NCI-H748 (cell line): Measurements from ENCODE around the gene PLA2G4B.

ENCODE experiments used
- DNase-seq: peaks from one replicate; lab custom pipeline; 2025; ENCODE audit not compliant: unreplicated experiment; lab: John Stamatoyannopoulos, UW

The PLA2G4B gene

GRCh38 chr15:41885841-41886240 is 47.2 kb downstream of the PLA2G4B start:
- DNase-seq = no peak

GRCh38 chr15:41886741-41887140 is 48.1 kb downstream of the PLA2G4B start:
- no peak for DNase-seq

- DNase-seq = no peak
Observed at GRCh38 chr15:41887161-41887560, 48.5 kb downstream of the PLA2G4B start.

GRCh38 chr15:41887893-41888292 is 49.2 kb downstream of the PLA2G4B start:
- no peak for DNase-seq

- no peak for DNase-seq
Observed at GRCh38 chr15:41888662-41889253, 50.1 kb downstream of the PLA2G4B start.

DNA sequence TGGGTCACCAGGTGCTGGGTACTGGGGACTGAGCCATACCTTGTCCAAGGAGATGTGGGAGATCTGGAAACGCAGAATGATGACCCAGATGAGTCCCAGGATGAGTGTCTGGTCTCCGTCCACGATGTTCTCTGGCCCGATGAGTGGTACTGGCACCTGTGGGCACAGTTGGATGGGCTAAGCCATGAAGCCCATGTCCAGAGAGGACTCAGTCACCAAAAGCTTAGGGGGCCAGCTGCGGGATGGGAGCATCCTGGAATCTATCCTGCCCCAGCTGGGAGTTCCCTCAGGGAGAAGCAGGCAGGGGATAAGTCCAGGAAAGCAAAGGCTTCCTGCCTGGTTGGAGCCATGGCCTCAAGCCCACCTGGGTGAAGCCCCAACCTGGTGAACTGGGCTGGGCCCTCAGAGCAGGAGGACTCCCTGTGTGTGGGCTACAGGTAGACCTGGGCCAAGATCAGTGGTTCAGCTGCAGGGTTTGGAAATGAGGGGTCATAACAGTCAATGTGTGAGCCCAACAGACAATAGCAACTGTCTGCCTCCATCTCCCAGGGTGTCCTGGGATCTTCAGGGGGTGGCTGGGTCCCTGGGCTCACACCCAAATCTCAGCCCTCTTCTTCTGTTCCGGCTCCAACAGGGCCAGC is 51.5 kb downstream of the PLA2G4B start:
- no peak for DNase-seq

DNA sequence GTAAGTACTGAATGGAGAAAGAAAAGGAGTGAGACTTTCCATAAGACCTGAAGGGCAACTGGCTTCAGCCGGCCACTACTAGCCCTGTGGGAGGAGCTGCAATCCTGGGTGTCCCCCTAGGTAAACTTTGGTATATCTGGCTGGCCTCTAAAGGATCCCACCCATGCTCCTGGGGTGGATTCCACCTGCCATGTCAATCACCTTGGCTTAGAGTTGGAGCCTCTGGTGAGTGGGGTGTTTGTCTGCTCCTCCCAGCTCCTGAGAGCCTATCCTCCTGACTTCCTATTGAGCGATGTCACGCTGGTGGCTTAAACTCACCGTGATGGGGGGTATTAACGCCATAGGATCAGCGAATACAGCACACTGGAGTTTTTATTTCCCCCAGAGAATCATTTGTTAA is 52.6 kb downstream of the PLA2G4B start:
- no peak for DNase-seq

DNA sequence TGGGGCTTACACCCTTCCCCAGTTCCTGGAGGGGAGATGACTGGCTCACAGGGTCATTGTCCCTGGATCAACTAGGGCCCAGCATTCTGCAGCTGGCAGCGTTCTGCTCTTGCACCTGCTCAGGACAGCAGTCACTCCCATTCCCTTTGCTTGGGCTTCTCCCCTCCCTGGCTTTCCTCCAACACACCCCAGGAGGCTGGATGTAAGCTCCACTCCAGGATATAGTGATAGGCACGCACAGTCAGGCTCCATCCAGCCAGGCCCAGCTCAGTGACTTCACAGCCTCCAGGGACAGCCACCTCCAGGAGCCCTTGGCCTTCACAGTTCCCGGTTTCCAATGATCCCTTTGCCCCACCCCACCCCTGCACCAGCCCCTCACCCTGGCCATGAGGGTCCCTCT is 53.3 kb downstream of the PLA2G4B start:
- DNase-seq = peak; percentile 77

DNA sequence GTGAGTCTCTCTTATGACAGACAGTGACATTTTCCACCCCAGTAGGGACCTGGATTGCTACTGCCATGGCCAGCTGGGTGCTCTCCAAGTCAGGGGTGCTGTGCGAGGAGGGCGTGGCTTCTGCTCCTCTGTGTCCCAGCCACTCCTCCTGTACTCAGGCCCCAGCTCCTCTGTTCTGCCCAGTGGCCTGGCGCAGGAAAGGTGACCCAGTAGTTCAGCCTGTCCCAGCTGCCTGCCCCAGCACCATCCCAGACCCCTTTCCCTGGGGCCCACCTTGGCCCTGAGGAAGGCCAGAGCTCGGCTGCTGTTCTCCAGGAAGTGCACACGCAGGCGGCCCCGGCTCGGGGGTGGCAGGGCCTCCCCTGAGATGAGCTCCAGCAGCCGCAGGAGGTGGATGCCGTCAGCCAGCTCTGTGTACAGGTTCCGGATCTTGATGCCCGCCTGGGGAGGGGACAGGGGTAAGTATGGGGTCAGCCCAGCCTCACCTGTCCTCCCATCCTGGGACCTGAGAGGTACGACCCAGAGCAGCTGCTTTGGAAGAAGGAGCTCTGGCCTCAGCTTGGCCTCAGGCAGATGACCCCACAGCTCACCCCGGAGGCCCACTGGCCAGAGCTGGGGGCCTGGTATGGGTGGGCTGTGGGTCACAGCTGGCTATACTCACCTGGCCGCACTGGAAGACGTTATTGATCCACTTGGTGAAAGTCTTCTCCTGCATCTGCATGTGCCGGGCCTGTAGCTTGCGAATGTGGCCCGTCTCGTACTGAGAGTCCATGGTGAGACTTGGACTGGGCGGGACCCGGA is 54.2 kb downstream of the PLA2G4B start:
- no peak for DNase-seq

DNA sequence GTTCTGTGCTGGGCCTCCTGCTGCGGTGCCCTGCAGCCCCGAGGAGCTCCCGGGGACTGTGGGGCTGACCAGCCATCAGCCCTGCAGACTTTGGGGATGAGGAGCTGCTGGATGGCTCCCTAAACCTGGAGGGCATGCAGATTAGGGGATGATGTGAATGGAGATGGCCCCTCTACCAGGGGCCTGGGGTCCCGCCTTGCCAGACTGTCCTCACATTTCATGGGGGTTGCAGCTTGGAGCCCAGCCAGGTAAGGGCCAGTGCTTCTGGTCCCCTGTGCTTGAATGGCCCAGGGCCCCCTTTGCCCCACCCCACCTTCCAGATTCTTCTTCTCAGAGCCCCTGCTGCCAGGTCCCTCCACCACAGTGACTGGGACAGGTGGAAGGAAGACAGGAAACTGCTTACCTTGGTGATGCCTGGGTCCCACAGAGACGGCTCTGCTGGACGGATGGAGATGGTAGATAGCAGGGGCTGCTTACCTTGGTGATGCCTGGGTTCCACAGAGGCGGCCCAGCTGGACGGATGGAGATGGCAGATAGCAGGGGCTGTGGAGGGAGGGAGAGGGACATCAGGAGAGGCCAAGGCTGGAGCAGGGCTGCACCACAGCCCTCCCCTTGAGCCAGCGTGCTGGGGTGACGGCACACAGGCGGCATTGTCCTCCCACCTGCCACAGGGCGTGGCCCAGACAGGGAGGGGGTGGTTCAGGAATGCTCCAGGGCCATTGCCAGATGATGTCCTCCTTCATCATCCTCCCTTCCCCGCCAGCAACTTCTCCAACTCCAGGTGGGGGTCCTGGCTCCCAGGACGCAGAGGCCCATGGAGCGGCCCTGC is 55.0 kb downstream of the PLA2G4B start, which contains the start of gene SPTBN5:
Gene SPTBN5, minus strand, starts transcription at position 632 of the 829 bp plus-strand sequence. Its CDS starts 556 bp downstream, at position 76.
- peak; percentile 11 for DNase-seq

DNA sequence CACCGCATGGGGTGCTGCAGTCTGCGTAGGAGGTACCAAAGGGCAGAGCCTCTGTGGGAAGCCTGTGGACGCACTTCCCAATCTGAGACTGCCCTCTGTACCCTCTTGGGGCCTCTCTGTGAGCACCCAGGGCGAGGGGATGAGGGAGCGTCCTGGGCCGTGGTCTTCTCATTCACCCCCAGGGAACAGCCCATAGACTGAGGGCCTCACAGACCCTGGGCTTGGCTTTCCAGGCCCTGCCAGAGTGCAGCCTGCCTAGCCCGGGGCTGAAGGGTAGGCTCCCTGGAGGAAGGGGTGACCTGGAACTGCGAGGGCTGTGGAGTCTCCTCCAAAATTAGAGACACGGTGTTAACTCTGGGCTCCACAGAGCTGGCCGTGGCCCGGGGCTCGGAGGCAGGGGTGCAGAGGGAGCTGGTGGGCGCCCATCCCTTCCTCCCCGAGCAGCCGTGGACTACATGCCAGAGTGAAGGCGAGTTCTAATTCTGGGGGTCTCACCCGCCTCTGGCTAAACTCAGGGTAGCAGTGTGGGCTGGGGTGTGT is 55.7 kb downstream of the PLA2G4B start:
- DNase-seq = no peak

GRCh38 chr15:41894791-41895463 is 56.3 kb downstream of the PLA2G4B start:
- peak; percentile 9 for DNase-seq

- DNase-seq = no peak
Observed at GRCh38 chr15:41895491-41895890, 56.8 kb downstream of the PLA2G4B start.

DNA sequence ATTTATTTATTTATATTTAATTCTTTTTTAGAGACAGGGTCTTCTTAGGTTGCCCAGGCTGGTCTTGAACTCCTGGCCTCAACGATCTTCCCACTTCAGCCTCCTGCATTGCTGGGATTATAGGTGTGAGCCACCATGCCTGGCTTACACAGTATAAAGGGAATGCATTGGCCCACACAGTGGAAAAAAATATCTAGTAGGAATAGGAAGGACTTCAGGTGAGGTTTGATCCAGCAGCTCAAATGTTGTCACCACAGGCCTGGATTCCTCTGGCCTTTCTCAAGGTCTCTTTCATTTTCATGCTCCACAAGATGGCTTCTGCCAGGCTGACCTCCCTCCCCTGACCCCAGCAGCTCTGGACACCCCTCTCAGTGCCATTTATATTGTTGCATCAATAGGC is 57.3 kb downstream of the PLA2G4B start:
- DNase-seq = no peak

- DNase-seq = no peak
Observed at GRCh38 chr15:41896566-41896965, 57.9 kb downstream of the PLA2G4B start.

DNA sequence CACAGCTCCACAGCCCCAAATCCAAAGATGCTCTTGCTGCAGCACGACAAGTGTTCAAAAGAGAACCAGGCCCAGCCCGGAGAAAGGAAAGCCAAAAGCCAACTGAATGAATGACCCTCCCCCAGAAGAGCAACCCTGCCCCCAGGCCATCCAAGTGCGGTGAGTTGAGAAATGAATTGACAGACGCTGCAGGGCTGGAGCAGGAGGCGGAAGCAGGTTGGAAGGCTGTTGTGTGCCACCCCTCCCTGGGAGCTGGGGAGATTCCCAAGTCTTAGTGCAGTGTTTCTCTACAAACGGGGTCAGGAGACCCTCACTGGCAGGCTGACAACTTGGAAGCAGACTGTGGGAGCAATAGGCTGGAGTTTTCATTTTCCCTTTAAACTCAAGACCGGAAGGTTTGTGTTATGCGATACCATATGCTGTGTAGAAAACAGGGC is 58.7 kb downstream of the PLA2G4B start:
- no peak for DNase-seq
